ENCODE data around the gene DLGAP4.

Gene DLGAP4

GRCh38 chr20:36307412-36308325, 1.5 kb downstream of the DLGAP4 start:
- DNase-seq (ENCODE audit: insufficient read length, low spot score) (no peak), FAIRE-seq (no peak)

- no peak for FAIRE-seq
- DNase-seq (ENCODE audit: insufficient read length, low spot score) = no peak
These were observed 2.2 kb downstream of the DLGAP4 start for GRCh38 chr20:36308353-36308752.

GRCh38 chr20:36308986-36309385, 2.8 kb downstream of the DLGAP4 start:
- FAIRE-seq = no peak
- DNase-seq (ENCODE audit: insufficient read length, low spot score) = no peak

- no peak for DNase-seq (ENCODE audit: insufficient read length, low spot score)
- FAIRE-seq = no peak
These were observed 3.5 kb downstream of the DLGAP4 start for GRCh38 chr20:36309643-36310042.

- no peak for DNase-seq (ENCODE audit: insufficient read length, low spot score)
- no peak for FAIRE-seq
These were observed 4.3 kb downstream of the DLGAP4 start for GRCh38 chr20:36310215-36310981.

- no peak for DNase-seq (ENCODE audit: insufficient read length, low spot score)
- no peak for FAIRE-seq
These were observed 5.2 kb downstream of the DLGAP4 start for GRCh38 chr20:36311141-36311853.

- DNase-seq (ENCODE audit: insufficient read length, low spot score) (no peak), FAIRE-seq (no peak)
These were observed 6.0 kb downstream of the DLGAP4 start for GRCh38 chr20:36311854-36312723.

- FAIRE-seq (no peak), DNase-seq (ENCODE audit: insufficient read length, low spot score) (no peak)
These were observed 6.7 kb downstream of the DLGAP4 start for GRCh38 chr20:36312724-36313441.

- no peak for FAIRE-seq
- DNase-seq (ENCODE audit: insufficient read length, low spot score) = no peak
These were observed 7.3 kb downstream of the DLGAP4 start for GRCh38 chr20:36313476-36313875.

GRCh38 chr20:36313926-36314325, 7.8 kb downstream of the DLGAP4 start:
- no peak for FAIRE-seq
- DNase-seq (ENCODE audit: insufficient read length, low spot score) = no peak

GRCh38 chr20:36314734-36315544, 8.8 kb downstream of the DLGAP4 start:
- FAIRE-seq = no peak
- DNase-seq (ENCODE audit: insufficient read length, low spot score) = no peak

- FAIRE-seq (no peak), DNase-seq (ENCODE audit: insufficient read length, low spot score) (no peak)
These were observed 9.6 kb downstream of the DLGAP4 start for GRCh38 chr20:36315545-36316351.

- no peak for DNase-seq (ENCODE audit: insufficient read length, low spot score)
- no peak for FAIRE-seq
These were observed 11.5 kb downstream of the DLGAP4 start for GRCh38 chr20:36317675-36318074.

- FAIRE-seq (no peak), DNase-seq (ENCODE audit: insufficient read length, low spot score) (no peak)
These were observed 12.0 kb downstream of the DLGAP4 start for GRCh38 chr20:36318166-36318565.

GRCh38 chr20:36319356-36320260, 13.5 kb downstream of the DLGAP4 start:
- DNase-seq (ENCODE audit: insufficient read length, low spot score) = no peak
- no peak for FAIRE-seq

GRCh38 chr20:36320261-36320897, 14.2 kb downstream of the DLGAP4 start:
- FAIRE-seq (no peak), DNase-seq (ENCODE audit: insufficient read length, low spot score) (no peak)
